Body of pancreas (tissue), 4 donors: ENCODE results near the gene USP15.

Experiments
- POLR2A ChIP-seq, 3 donors: fragments of 450-650 bp; IDR thresholded peaks; one replicate each; pipeline ENCODE4 v1.6.1; 2016; ENCODE audit warnings: antibody characterized with exemption in 3 of 3, mild to moderate bottlenecking in 2 of 3
- TF ChIP-seq, protein P1 (sequence below), 7 experiments: fragments of 450-650 bp in 4 of 7; fragments of 200-600 bp in 3 of 7; sonication (generic) in 3 of 7; IDR thresholded peaks; one replicate each; pipeline ENCODE4 v1.5.1; 2016 to 2019; ENCODE audit warnings: antibody characterized with exemption in 7 of 7

DNA sequence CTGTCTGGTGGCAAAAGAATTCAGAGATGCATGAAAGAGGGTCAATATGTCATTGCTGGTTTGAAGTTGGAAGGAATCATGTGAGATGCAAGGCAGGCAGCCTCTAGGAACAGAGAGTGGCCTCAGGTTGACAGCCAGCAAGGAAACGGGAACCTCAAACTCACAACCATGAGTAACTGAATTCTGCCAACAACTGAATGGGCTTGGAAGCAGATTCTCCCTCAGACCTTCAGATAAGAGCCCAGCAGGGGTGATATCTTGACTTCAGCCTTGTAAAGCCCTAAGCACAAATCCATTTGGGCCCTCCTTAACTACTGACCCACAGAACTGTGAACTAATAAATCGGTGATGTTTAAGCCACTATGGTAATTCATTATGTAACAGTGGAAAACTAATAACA lies 35.8 kb downstream of the USP15 start:
- TF ChIP-seq, protein P1, sequence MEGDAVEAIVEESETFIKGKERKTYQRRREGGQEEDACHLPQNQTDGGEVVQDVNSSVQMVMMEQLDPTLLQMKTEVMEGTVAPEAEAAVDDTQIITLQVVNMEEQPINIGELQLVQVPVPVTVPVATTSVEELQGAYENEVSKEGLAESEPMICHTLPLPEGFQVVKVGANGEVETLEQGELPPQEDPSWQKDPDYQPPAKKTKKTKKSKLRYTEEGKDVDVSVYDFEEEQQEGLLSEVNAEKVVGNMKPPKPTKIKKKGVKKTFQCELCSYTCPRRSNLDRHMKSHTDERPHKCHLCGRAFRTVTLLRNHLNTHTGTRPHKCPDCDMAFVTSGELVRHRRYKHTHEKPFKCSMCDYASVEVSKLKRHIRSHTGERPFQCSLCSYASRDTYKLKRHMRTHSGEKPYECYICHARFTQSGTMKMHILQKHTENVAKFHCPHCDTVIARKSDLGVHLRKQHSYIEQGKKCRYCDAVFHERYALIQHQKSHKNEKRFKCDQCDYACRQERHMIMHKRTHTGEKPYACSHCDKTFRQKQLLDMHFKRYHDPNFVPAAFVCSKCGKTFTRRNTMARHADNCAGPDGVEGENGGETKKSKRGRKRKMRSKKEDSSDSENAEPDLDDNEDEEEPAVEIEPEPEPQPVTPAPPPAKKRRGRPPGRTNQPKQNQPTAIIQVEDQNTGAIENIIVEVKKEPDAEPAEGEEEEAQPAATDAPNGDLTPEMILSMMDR (IDR thresholded peaks at IDR 0.05): no peak
- no peak for TF ChIP-seq POLR2A (IDR thresholded peaks at IDR 0.05)
